GM12892 (cell line): ENCODE results near the gene RNF126.
"Not testable (repeated sequence)": the region's sequence is repeated elsewhere in the genome, so short reads cannot be mapped to it uniquely, and the experiment has no call there.

Experiments
- POLR2A ChIP-seq: IDR thresholded peaks from 2 replicates; pipeline ENCODE4 v1.6.1; 2011; ENCODE audit warnings: low read depth, low read length, control low read depth
- POLR2AphosphoS5 ChIP-seq: IDR thresholded peaks from 2 replicates; pipeline ENCODE4 v1.6.1; 2011; ENCODE audit warnings: low read depth, low read length, control low read depth

DNA sequence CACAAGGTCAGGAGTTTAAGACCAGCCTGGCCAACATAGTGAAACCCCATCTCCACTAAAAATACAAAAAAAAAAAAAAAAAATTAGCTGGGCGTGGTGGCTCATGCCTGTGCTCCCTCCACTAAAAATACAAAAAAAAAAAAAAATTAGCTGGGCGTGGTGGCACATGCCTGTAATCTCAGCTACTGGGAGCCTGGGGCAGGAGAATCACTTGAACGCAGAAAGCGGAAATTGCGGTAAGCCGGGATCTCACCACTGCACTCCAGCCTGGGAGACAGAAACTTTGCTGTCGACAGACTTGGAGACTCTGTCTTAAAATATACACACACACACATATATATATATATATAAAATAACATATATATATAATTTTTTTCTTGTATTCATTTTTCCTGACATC is 36.4 kb downstream of the RNF126 start:
- TF ChIP-seq POLR2A, POLR2AphosphoS5: not testable (repeated sequence)
